ENCODE results near the gene OTOP3.

The OTOP3 gene

DNA sequence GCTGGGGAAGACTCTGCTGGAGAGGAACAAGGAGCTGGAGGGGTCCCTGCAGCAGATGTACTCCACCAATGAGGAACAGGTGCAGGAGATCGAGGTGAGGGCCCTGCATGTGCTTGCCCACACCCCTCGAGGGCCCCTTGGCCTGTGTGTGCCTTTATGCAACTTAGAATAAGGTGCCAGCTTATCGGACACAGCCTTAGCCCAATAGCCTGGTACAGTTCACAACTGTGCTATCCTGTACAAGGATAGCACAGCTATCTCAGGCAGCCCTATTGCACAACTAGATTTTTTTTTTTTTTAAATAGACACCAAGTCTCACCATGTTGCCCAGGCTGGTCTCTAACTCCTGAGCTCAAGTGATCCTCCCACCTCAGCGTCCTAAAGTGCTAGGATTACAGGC lies 63.8 kb downstream of the OTOP3 start:
- TF ChIP-seq, protein P1, sequence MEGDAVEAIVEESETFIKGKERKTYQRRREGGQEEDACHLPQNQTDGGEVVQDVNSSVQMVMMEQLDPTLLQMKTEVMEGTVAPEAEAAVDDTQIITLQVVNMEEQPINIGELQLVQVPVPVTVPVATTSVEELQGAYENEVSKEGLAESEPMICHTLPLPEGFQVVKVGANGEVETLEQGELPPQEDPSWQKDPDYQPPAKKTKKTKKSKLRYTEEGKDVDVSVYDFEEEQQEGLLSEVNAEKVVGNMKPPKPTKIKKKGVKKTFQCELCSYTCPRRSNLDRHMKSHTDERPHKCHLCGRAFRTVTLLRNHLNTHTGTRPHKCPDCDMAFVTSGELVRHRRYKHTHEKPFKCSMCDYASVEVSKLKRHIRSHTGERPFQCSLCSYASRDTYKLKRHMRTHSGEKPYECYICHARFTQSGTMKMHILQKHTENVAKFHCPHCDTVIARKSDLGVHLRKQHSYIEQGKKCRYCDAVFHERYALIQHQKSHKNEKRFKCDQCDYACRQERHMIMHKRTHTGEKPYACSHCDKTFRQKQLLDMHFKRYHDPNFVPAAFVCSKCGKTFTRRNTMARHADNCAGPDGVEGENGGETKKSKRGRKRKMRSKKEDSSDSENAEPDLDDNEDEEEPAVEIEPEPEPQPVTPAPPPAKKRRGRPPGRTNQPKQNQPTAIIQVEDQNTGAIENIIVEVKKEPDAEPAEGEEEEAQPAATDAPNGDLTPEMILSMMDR (IDR thresholded peaks at IDR 0.05; ENCODE audit: control insufficient read depth, extremely low read depth, insufficient read depth): no peak
- DNase-seq (ENCODE audit: low read depth): no peak
- no peak overlapping the region for H3K4me3 ChIP-seq (ENCODE audit: low read depth, low read length)
